GM12878 (cell line): ENCODE results near the gene ABCC9. TPM values are rescaled to one million over a fixed set of nuclear protein-coding genes. Genes with fewer than 3 reads are reported as not detected.

Experiments
- CHD1 ChIP-seq: IDR thresholded peaks from 2 replicates; pipeline ENCODE4 v1.6.1; 2012; ENCODE audit warnings: low read depth, low read length, improper control_type of control experiment
- FOS ChIP-seq: IDR thresholded peaks from 3 replicates; pipeline ENCODE4 v1.6.1; 2011; ENCODE audit warnings: borderline replicate concordance; ENCODE audit not compliant: insufficient read length; ENCODE audit errors: extremely low read depth
- IRF4 ChIP-seq: IDR thresholded peaks from 2 replicates; pipeline ENCODE4 v1.6.1; 2011; ENCODE audit warnings: low read depth, low read length
- MEF2B ChIP-seq: fragments of 450-650 bp; IDR thresholded peaks from 2 replicates; pipeline ENCODE4 v1.6.1; 2018; ENCODE audit warnings: mild to moderate bottlenecking, moderate library complexity; ENCODE audit not compliant: partially characterized antibody, poor library complexity, severe bottlenecking
- PKNOX1 ChIP-seq: fragments of 450-650 bp; IDR thresholded peaks from 2 replicates; pipeline ENCODE4 v1.6.1; 2016; ENCODE audit warnings: mild to moderate bottlenecking
- SUPT20H ChIP-seq: IDR thresholded peaks from 2 replicates; pipeline ENCODE4 v1.6.1; 2011; ENCODE audit warnings: low read depth, mild to moderate bottlenecking, low read length, moderate library complexity, borderline replicate concordance; ENCODE audit not compliant: control insufficient read depth
- ZBED1 ChIP-seq: IDR thresholded peaks from 2 replicates; pipeline ENCODE4 v1.6.1; 2016; ENCODE audit warnings: borderline replicate concordance
- polyA plus RNA-seq, 11 experiments: library from polyadenylated mRNA; depleted of rRNA in 4 of 11; unstranded in 6 of 11; stranded (reverse) in 5 of 11; fragments of >200 nt; fragmentation: Nextera tagmentation in 4 of 11; fragmentation: Illumina TruSeq in 1 of 11; extraction: Ambion mirVana in 4 of 11; extraction: Trizol in 1 of 11; gene quantifications; 1 replicate in 1 of 11; 2 replicates in 10 of 11; pipeline versions ENCODE4 v1.2.1 to v1.2.3, GENCODE V29; 2011 to 2016; ENCODE audit warnings: inconsistent platforms in 2 of 11, missing spikeins in 2 of 11, low read depth in 1 of 11
- total RNA-seq, 4 experiments: library from RNA; depleted of rRNA in 3 of 4; stranded (reverse); fragments of >200 nt in 3 of 4; fragmentation: Illumina TruSeq in 1 of 4; extraction: Trizol in 1 of 4; gene quantifications; 2 replicates each; pipeline versions ENCODE4 v1.2.1 to v1.2.3, GENCODE V29; 2013 to 2021
- TF ChIP-seq, protein P1 (sequence below): IDR thresholded peaks from 2 replicates; pipeline ENCODE4 v1.6.1; 2011; ENCODE audit warnings: mild to moderate bottlenecking, low read depth, low read length, moderate library complexity; ENCODE audit not compliant: insufficient replicate concordance
- TF ChIP-seq, protein P2 (sequence below): fragments of 150-350 bp; IDR thresholded peaks from 2 replicates; pipeline ENCODE4 v1.6.1; 2014; ENCODE audit warnings: mild to moderate bottlenecking, low read depth, low read length
- TF ChIP-seq, protein P3 (sequence below): fragments of 450-650 bp; conservative IDR thresholded peaks from 2 replicates; pipeline ENCODE4 v1.6.1; 2017; ENCODE audit warnings: mild to moderate bottlenecking, moderate library complexity
- TF ChIP-seq, protein P4 (sequence below): fragments of 450-650 bp; IDR thresholded peaks from 2 replicates; pipeline ENCODE4 v1.6.1; 2016; ENCODE audit warnings: mild to moderate bottlenecking

Gene ABCC9
- total and polyA plus RNA-seq, 10 of the 15 experiments (the other 5 are each of a cell fraction or from before 2014, with no cell fraction given), result under 0.01 to 0.10 (median 0.04) TPM; not detected in 2

GRCh38 chr12:21918456-21918855, 22.8 kb downstream of the ABCC9 start (continued):
- TF ChIP-seq SUPT20H, result no peak
- no peak for TF ChIP-seq IRF4
- no peak for TF ChIP-seq CHD1
- TF ChIP-seq MEF2B, result no peak
- TF ChIP-seq, protein P1, sequence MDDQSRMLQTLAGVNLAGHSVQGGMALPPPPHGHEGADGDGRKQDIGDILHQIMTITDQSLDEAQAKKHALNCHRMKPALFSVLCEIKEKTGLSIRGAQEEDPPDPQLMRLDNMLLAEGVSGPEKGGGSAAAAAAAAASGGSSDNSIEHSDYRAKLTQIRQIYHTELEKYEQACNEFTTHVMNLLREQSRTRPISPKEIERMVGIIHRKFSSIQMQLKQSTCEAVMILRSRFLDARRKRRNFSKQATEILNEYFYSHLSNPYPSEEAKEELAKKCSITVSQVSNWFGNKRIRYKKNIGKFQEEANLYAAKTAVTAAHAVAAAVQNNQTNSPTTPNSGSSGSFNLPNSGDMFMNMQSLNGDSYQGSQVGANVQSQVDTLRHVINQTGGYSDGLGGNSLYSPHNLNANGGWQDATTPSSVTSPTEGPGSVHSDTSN, result no peak
- TF ChIP-seq, protein P2, sequence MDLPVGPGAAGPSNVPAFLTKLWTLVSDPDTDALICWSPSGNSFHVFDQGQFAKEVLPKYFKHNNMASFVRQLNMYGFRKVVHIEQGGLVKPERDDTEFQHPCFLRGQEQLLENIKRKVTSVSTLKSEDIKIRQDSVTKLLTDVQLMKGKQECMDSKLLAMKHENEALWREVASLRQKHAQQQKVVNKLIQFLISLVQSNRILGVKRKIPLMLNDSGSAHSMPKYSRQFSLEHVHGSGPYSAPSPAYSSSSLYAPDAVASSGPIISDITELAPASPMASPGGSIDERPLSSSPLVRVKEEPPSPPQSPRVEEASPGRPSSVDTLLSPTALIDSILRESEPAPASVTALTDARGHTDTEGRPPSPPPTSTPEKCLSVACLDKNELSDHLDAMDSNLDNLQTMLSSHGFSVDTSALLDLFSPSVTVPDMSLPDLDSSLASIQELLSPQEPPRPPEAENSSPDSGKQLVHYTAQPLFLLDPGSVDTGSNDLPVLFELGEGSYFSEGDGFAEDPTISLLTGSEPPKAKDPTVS, result no peak
- no peak for TF ChIP-seq ZBED1
- TF ChIP-seq, protein P3, sequence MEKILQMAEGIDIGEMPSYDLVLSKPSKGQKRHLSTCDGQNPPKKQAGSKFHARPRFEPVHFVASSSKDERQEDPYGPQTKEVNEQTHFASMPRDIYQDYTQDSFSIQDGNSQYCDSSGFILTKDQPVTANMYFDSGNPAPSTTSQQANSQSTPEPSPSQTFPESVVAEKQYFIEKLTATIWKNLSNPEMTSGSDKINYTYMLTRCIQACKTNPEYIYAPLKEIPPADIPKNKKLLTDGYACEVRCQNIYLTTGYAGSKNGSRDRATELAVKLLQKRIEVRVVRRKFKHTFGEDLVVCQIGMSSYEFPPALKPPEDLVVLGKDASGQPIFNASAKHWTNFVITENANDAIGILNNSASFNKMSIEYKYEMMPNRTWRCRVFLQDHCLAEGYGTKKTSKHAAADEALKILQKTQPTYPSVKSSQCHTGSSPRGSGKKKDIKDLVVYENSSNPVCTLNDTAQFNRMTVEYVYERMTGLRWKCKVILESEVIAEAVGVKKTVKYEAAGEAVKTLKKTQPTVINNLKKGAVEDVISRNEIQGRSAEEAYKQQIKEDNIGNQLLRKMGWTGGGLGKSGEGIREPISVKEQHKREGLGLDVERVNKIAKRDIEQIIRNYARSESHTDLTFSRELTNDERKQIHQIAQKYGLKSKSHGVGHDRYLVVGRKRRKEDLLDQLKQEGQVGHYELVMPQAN, result no peak
- TF ChIP-seq FOS, result no peak
- TF ChIP-seq, protein P4, sequence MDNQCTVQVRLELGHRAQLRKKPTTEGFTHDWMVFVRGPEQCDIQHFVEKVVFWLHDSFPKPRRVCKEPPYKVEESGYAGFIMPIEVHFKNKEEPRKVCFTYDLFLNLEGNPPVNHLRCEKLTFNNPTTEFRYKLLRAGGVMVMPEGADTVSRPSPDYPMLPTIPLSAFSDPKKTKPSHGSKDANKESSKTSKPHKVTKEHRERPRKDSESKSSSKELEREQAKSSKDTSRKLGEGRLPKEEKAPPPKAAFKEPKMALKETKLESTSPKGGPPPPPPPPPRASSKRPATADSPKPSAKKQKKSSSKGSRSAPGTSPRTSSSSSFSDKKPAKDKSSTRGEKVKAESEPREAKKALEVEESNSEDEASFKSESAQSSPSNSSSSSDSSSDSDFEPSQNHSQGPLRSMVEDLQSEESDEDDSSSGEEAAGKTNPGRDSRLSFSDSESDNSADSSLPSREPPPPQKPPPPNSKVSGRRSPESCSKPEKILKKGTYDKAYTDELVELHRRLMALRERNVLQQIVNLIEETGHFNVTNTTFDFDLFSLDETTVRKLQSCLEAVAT, result no peak
- TF ChIP-seq PKNOX1, result no peak
